SU-DHL-6 (cell line): Measurements from ENCODE around the gene PRR33.

Experiments used
- CTCF ChIP-seq: fragments of 200-600 bp; sonication (generic); IDR thresholded peaks from one replicate; pipeline ENCODE4 v1.5.1; 2017; ENCODE audit warnings: antibody characterized with exemption, mild to moderate bottlenecking, low read length, moderate library complexity; ENCODE audit not compliant: insufficient read depth, poor library complexity, severe bottlenecking
- EZH2phosphoT487 ChIP-seq: fragments of 200-600 bp; sonication (generic), shearing (Covaris generic); conservative IDR thresholded peaks from 2 replicates; pipeline ENCODE4 v1.6.1; 2018; ENCODE audit warnings: mild to moderate bottlenecking, antibody characterized with exemption, low read length, moderate library complexity, mixed read lengths

- TF ChIP-seq CTCF (no peak), EZH2phosphoT487 (no peak)
Observed at GRCh38 chr11:1854949-1855885, 36.5 kb downstream of the PRR33 start.
